PC-9 (cell line): ENCODE data around the gene ORC3. TPM values are rescaled to one million over a fixed set of nuclear protein-coding genes. Genes with fewer than 3 reads are reported as not detected.

ENCODE experiments used
- BruUV-seq: library from RNA; stranded (reverse); fragments of 400-500 nt; replicated peaks from 2 replicates; lab custom pipeline; 2021; lab: Mats Ljungman, UMichigan
- CTCF ChIA-PET: fragments of 300-600 bp; sonication (Branson Sonifier 250); formaldehyde crosslinking; loops from one replicate; lab custom pipeline; 2022; ENCODE audit warnings: antibody characterized with exemption; lab: Charles Lee
- POLR2A ChIA-PET: fragments of 300-600 bp; sonication (Branson Sonifier 250); formaldehyde crosslinking; loops from one replicate; lab custom pipeline; 2022; ENCODE audit warnings: antibody characterized with exemption; ENCODE audit not compliant: unreplicated experiment; lab: Charles Lee
- DNase-seq, 2 experiments: peaks; one replicate each; pipeline versions ENCODE4 v3.0.0 to v3.0.0-alpha.2; 2015 to 2022; ENCODE audit warnings: mixed read lengths in 1 of 2
- H2AFZ ChIP-seq: fragments of 200-600 bp; sonication (generic); 2 replicates; pipeline ENCODE4 v1.8.1; 2017; ENCODE audit warnings: antibody characterized with exemption
- H3F3A ChIP-seq: fragments of 200-600 bp; sonication (generic); 2 replicates; pipeline ENCODE4 v1.8.1; 2017; ENCODE audit warnings: antibody characterized with exemption, mild to moderate bottlenecking, low read depth; ENCODE audit not compliant: insufficient read depth
- H3K27ac ChIP-seq: fragments of 200-600 bp; sonication (generic); 2 replicates; pipeline ENCODE4 v1.6.1; 2016; ENCODE audit warnings: mixed run types
- H3K27me3 ChIP-seq: fragments of 200-600 bp; sonication (generic); 2 replicates; pipeline ENCODE4 v1.6.1; 2016; ENCODE audit warnings: low read depth, mixed run types; ENCODE audit not compliant: insufficient read depth
- H3K36me3 ChIP-seq: fragments of 200-600 bp; sonication (generic); 2 replicates; pipeline ENCODE4 v1.6.1; 2016; ENCODE audit warnings: low read depth, mixed run types
- H3K4me1 ChIP-seq: fragments of 200-600 bp; sonication (generic); replicated peaks from 2 replicates; pipeline ENCODE4 v1.6.1; 2016; ENCODE audit warnings: mixed run types; ENCODE audit not compliant: insufficient read depth
- H3K4me2 ChIP-seq: fragments of 200-600 bp; sonication (generic); 2 replicates; pipeline ENCODE4 v1.6.1; 2017; ENCODE audit warnings: mixed run types
- H3K4me3 ChIP-seq: fragments of 200-600 bp; sonication (generic); 2 replicates; pipeline ENCODE4 v1.6.1; 2016; ENCODE audit warnings: mixed run types
- H3K79me2 ChIP-seq: fragments of 200-600 bp; sonication (generic); 2 replicates; pipeline ENCODE4 v1.6.1; 2017; ENCODE audit warnings: low read depth, mixed run types
- H3K9me2 ChIP-seq: fragments of 200-600 bp; sonication (generic); 2 replicates; pipeline ENCODE4 v1.8.1; 2017; ENCODE audit warnings: mild to moderate bottlenecking; ENCODE audit not compliant: insufficient read depth
- H3K9me3 ChIP-seq: fragments of 200-600 bp; sonication (generic); 2 replicates; pipeline ENCODE4 v1.8.1; 2016; ENCODE audit warnings: low read depth; ENCODE audit not compliant: insufficient read depth
- H4K20me1 ChIP-seq: fragments of 200-600 bp; sonication (generic); 2 replicates; pipeline ENCODE4 v1.8.1; 2017; ENCODE audit not compliant: insufficient read depth
- CTCF ChIP-seq: fragments of 200-600 bp; sonication (generic); conservative IDR thresholded peaks from 2 replicates; pipeline ENCODE4 v1.6.1; 2017; ENCODE audit warnings: mixed run types, antibody characterized with exemption, mild to moderate bottlenecking, moderate library complexity
- EZH2 ChIP-seq: fragments of 200-600 bp; sonication (generic); IDR thresholded peaks from 2 replicates; pipeline ENCODE4 v1.8.0; 2017; ENCODE audit warnings: antibody characterized with exemption, low read depth
- intact Hi-C: fragments of 100-400 bp; cut with micrococcal nuclease; formaldehyde crosslinking; loops from one replicate; pipeline ENCODE4 v1.10.0; 2022; ENCODE audit not compliant: unreplicated experiment
- total RNA-seq: library from RNA; stranded (reverse); gene quantifications from 2 replicates; pipeline ENCODE4 v1.2.3, GENCODE V29; 2021

The ORC3 gene
- total RNA-seq, 1 experiment from 2014 or later: 24.3 TPM

GRCh38 chr6:87572883-87573282, 17.1 kb upstream of the ORC3 start:
- no peak for DNase-seq
- CTCF ChIA-PET: no interaction called here
- BruUV-seq: no TSS peak
- no peaks in the 10 kb centered on the region for H3F3A ChIP-seq
- H3K9me3 ChIP-seq: no peaks in the 10 kb centered on the region
- H3K36me3 ChIP-seq: no peaks in the 10 kb centered on the region
- intact Hi-C loops: no loop called here
- H3K9me2 ChIP-seq: no peaks in the 10 kb centered on the region
- peaks cover 23% of the 10 kb centered on the region; the same call in 1 of the 2 replicates for H3K79me2 ChIP-seq
- no peaks in the 10 kb centered on the region for H3K27me3 ChIP-seq
- no peak overlapping the region for H3K27ac ChIP-seq
- H4K20me1 ChIP-seq: no peaks in the 10 kb centered on the region
- no peak overlapping the region for H2AFZ ChIP-seq
- POLR2A ChIA-PET: no interaction called here
- no peaks in the 10 kb centered on the region for H3K4me1 ChIP-seq
- H3K4me2 ChIP-seq: no peak overlapping the region
- TF ChIP-seq EZH2: no peak
- TF ChIP-seq CTCF: no peak
- no peak overlapping the region for H3K4me3 ChIP-seq

- no peak overlapping the region for H2AFZ ChIP-seq
- H3K9me3 ChIP-seq: no peaks in the 10 kb centered on the region
- H3K27ac ChIP-seq: no peak overlapping the region
- ChIA-PET CTCF (interaction anchor here (0.6 kb wide), 1 partner anchor 189 kb away, joined by 3 read pairs; no protein-coding TSS in a partner anchor), POLR2A (interaction anchor here (0.7 kb wide), 1 partner anchor 183 kb away, joined by 5 read pairs; no protein-coding TSS in a partner anchor)
- intact Hi-C loops: no loop called here
- H3K27me3 ChIP-seq: no peaks in the 10 kb centered on the region
- no peaks in the 10 kb centered on the region for H4K20me1 ChIP-seq
- no peak for TF ChIP-seq CTCF
- TF ChIP-seq EZH2: no peak
- H3K4me3 ChIP-seq: no peak overlapping the region
- no peak for DNase-seq
- H3K36me3 ChIP-seq: no peaks in the 10 kb centered on the region
- no peak overlapping the region for H3K4me2 ChIP-seq
- peaks cover 23% of the 10 kb centered on the region; the same call in 1 of the 2 replicates for H3K79me2 ChIP-seq
- no peaks in the 10 kb centered on the region for H3K4me1 ChIP-seq
- H3K9me2 ChIP-seq: no peaks in the 10 kb centered on the region
- H3F3A ChIP-seq: no peaks in the 10 kb centered on the region
- no TSS peak for BruUV-seq
These were observed 16.5 kb upstream of the ORC3 start for GRCh38 chr6:87573307-87574024.

- H3F3A ChIP-seq: no peaks in the 10 kb centered on the region
- H3K4me1 ChIP-seq: no peaks in the 10 kb centered on the region
- no peak overlapping the region for H2AFZ ChIP-seq
- no peak overlapping the region for H3K4me3 ChIP-seq
- no peak for DNase-seq
- no peak for TF ChIP-seq CTCF
- TF ChIP-seq EZH2: no peak
- H3K79me2 ChIP-seq: peaks cover 23% of the 10 kb centered on the region; the same call in 1 of the 2 replicates
- no peaks in the 10 kb centered on the region for H3K27me3 ChIP-seq
- no peak overlapping the region for H3K4me2 ChIP-seq
- H3K36me3 ChIP-seq: no peaks in the 10 kb centered on the region
- H3K9me2 ChIP-seq: no peaks in the 10 kb centered on the region
- ChIA-PET CTCF (interaction anchor here (0.6 kb wide), 1 partner anchor 190 kb away, joined by 3 read pairs; no protein-coding TSS in a partner anchor), POLR2A (interaction anchor here (0.6 kb wide), 1 partner anchor 20 kb away, joined by 3 read pairs; no protein-coding TSS in a partner anchor)
- no peaks in the 10 kb centered on the region for H3K9me3 ChIP-seq
- intact Hi-C loops: no loop called here
- no TSS peak for BruUV-seq
- no peak overlapping the region for H3K27ac ChIP-seq
- no peaks in the 10 kb centered on the region for H4K20me1 ChIP-seq
These were observed 15.6 kb upstream of the ORC3 start for GRCh38 chr6:87574237-87574804.
